HG03025 (cell line): ENCODE results near the gene SLC15A3.
A peak's percentile ranks its signal among the peaks of the same experiment; 100 is the strongest.

Experiments used
- ATAC-seq: cut with Tn5 transposase; IDR thresholded peaks from one replicate; pipeline ENCODE4 v1.9.1; 2021; ENCODE audit warnings: mild to moderate bottlenecking, moderate library complexity; ENCODE audit not compliant: unreplicated experiment, low FRiP score

The SLC15A3 gene

DNA sequence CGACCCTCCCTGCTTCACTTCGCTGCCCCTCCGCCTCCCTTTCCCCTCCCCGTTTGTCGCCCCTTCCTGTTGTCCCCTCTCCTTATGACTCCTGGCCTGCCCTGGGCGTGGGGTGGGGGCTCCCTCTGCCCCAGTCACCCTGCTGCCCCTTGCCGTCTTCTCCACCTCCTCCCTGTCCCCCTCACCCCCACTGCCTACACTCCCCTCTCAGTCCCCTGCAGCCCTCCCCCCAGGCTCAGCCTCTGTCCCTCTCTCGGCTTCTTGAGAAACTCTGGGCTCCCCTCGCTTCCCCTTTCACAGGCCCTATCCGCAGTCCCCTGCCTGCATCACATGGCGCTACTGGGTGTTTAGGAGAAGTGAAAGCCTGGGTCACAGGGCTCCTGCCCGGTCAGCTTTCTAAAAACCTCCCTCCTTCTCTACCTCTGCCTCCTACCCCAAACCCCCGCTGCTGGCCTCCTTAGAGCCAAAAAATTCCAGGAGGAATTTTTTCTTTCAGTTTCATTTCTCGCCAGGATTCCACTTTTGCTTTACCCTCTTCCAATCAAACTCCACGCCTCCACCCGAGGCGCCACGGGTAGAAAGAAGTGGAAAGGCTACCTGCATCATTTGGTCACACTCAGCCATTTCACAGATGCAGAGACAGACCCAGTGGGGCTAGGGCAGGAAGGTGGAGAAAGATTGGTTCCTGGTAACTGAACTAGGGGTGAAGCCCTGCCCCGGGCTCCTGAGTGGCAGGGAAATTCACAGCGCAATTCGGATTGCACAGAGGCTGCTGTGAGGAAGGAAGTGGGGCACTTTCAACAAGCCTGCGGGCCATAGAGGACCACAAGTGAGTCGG is at the start of gene SLC15A3:
Gene SLC15A3, minus strand, starts transcription at position 273 of the 838 bp plus-strand sequence. CDS start 625 bp downstream, outside the sequence.
- ATAC-seq = peak; percentile 70

- no peak for ATAC-seq
Measured at GRCh38 chr11:61000426-61000825, 48.5 kb upstream of the SLC15A3 start.

- no peak for ATAC-seq
Measured at GRCh38 chr11:60996381-60997138, 44.6 kb upstream of the SLC15A3 start.

DNA sequence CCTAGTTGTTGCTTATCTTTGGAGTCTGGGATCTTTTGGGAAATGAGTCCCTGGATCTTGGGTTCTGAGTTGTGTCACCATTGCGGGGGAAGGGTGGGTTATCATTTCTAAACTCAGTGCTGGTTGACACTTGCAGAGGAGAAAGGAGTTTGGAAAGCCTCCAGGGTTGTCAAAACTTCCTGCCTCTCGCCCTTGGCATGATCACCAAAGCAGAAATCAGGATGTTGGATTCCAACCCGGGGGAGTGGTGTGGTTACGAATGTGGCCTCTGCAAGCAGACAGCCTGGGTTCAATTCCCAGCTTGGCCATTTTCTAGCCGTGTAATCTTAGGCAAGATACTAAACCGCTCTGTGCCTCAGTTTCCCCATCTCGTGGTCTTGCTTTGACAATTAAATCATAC is 43.8 kb upstream of the SLC15A3 start:
- no peak for ATAC-seq

DNA sequence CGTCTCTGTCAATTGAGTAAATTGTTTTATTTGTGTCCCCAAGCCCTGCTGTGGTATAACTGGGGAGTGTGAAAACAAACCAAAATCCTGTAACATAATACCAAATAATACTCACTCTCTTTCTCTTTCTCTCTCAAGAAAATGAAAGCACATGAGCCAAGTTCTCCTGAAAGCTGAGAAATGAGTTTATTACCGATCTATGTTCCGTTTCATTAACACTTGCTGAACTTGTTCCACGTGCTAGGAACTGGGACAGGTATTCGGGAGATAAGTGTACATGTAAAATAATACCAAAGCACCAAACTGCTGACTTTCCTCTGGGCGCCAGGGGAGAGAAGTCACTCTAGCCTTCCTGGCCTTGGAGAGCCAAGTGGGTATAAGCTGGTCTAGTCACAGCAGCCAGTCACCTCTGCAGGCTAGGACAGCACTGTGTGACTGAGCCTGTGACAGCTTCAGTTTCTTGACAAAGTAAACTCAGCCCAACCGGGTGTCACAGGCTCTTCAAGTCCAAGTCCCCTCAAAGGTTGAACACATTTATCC is 42.6 kb upstream of the SLC15A3 start:
- no peak for ATAC-seq

DNA sequence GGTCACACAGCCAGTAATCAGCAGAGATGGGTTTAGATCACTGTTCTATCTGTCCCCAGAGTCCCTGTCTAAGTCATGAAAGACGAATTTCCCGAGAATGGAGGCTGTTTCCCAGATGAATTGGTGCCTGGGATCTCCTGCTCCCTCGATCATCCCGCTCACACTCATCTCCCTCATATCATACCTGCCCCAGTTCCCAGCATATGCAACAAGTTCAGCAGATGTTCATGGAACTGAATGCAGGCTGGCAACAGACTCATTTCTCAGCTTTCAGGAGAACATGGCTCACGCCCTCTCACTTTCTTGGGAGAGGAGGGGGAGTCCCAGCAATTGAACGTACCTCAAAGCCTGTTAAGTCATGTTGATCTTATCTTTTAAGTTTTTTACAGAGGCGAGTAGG is 41.6 kb upstream of the SLC15A3 start:
- no peak for ATAC-seq

DNA sequence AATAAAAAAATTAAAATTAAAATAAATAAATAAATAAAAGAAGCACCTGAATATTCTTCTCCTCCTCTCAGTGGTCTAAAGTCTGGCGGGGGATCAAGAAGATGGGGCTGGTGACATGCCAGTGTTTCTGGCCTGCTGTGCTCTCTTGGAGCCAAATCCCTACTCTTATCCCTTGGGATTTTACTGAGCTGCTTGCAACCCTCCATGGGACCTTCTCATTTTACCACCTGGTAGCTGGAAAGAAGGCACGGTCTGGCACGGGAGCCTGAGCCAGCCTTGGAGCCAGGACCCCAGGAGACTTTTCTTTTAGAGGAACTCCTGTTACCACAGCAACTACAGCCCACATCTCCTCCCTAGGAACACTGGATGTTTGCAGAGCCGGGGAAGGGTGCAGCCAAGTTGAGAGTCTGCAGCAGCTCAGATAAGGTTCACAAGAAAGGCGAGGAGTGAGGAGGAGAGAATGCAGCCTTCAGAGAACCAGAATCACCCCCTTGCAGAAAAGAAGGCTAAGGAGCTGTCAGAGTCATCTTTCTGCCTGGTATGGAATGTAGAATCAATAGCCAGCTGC is 41.0 kb upstream of the SLC15A3 start:
- no peak for ATAC-seq

DNA sequence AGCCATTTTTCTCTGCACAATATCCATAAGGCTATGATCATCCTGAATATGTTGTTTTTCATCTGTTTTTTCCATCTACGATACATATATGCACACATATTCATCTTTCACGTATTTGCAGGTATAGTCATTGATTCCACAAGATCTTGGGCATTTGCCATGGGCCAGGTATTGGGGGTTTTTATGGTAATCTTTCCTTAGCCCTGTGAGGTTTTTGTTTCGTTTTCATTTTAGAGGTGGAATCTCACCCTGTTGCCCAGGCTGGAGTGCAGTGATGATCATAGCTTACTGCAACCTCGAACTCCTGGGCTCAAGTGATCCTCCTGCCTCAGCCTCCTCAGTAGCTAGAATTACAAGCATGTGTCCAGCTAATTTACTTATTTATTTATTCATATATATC is 39.5 kb upstream of the SLC15A3 start:
- no peak for ATAC-seq

- no peak for ATAC-seq
Measured at GRCh38 chr11:60989093-60989650, 37.2 kb upstream of the SLC15A3 start.

- ATAC-seq = no peak
Measured at GRCh38 chr11:60988658-60989057, 36.7 kb upstream of the SLC15A3 start.

DNA sequence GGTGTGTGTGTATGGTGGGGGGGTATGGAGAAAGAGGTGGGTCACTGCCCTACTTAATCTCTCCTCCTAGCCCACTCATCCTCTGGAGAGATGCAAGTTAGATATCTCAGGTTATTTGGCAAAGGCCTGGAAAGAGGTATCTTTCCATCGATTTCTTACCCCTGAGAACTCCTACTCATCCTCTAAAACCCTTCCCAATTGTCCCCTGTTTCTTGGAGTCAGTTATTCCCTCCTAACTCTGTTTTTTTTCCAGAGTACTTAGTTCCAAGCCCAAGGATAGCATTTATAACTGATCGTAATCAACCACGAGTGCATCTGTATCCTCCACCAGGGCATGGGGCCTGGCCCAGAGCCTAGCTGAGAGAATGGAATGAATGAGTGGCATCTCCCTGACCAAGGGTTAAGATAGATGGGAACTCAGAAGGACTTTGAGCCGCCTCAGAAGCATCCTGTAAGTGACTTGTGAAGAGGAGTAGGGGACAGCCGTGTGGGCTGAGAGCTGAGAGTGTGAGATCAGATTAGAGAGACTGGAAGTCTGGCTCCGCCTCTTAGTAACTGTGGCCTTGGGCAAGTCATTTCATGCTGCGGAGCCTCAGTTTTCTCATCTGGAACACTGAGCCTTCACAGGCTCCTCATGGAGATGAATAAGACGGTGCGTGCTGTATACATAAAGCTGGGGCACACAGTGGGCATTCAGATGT is 35.8 kb upstream of the SLC15A3 start:
- ATAC-seq = no peak

DNA sequence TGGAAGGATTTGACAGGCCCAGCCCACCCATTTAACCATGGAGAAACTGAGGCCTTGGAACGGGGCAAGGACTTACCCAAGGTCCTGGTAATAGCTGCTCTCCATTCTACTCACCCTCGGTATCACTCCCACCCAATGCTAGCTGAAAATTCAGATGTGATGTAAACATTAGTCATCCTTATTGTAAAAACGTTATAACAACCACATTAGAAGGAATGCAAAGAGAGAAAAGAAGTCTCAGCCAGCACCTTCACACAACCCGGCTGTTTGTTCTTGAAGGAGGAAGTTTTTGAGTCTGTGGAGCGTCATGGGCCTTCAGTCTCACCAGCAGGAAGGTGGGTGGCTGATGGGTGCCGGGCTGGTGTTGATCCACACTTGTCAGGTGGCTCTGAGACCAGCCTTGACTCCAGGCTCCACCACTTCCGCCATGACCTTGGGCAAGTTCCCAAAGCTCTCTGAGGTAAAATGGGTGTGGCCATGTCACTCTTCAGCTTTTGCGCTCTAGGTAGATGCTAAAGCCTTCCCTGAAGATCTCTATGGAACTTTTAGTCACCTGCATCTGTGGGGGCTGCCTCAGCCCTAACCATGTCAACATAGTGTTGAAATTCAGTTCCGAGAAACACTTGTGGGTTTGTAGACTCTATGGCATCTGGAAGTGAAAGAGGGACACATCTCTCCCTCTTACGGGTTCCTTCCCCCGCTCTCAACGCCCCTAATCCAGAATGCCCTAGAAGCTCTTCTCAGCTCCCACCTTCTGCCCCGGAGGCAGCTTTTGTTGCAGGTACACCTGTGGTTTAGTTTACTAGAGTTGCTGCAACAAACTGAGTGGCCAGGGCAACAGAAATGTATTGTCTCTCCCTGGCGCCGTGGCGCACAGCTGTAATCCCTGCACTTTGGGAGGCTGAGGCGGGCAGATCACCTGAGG is 34.3 kb upstream of the SLC15A3 start:
- ATAC-seq = no peak

- ATAC-seq = no peak
Measured at GRCh38 chr11:60985501-60985900, 33.5 kb upstream of the SLC15A3 start.

GRCh38 chr11:60984636-60985035 is 32.7 kb upstream of the SLC15A3 start:
- no peak for ATAC-seq

DNA sequence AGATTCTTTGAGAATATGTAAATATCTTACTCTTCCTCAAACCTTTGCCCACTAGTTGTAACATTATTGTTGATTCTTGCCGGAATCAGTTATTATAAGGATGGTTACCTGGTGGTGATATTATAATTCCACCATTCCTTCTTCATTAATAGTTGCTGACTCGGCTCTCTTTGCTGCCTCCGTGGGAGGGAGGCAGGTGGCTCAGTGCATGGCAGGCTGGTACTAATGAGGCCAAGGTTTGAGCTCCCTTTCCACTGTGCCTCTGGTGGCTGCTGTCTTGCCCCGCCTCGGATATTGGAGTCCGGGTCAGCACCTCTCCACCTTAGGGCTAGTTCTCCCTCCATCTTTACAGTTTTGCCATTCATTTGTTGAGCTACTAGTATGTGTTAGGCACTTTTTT is 32.2 kb upstream of the SLC15A3 start:
- ATAC-seq = no peak

- no peak for ATAC-seq
Measured at GRCh38 chr11:60982184-60982583, 30.2 kb upstream of the SLC15A3 start.

- no peak for ATAC-seq
Measured at GRCh38 chr11:60981515-60981914, 29.5 kb upstream of the SLC15A3 start.

DNA sequence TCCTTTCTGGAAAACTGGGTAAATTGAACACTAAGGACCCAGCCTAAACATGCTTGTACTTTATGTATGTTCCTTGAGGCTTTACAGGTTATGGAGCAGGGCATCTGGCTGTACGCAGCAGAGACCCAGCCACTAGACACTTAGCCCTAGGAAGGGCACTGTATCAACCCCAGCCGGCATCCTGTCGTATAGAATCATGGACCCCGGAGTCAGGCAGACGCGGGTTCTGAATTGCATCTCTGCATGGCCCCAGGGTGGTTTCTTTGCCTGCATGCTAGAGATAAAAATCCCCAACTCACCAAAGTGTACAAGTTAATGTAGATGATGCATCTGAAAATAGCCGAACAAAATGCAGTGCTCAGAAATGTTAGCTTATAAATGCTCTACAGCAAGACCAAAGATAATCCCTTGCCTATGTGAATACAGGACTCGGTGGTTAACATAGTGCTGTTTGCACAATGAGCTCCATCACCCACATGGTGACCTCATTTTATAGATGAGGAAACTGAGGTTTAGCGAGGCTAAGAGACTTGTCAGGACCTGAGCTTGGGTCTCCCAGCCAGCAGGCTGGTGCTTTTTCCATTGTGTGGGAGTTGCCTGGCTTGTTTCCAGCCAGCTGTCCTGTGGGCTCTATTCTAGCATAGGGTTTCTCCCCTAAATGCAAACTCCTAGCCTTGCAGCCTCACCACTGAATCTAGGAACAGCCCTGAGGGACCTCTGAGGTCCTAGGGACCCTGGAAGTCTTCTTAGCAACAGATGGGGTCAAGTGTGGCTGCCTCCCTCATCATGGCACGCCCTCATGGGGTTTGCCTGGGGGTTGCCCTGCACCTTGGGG is 26.8 kb upstream of the SLC15A3 start:
- ATAC-seq = no peak
